GM23338 (cell line): ENCODE data around the gene VENTX. TPM values are rescaled to one million over a fixed set of nuclear protein-coding genes. Genes with fewer than 3 reads are reported as not detected.

Experiments used
- ATAC-seq: fragments of 200-7000 bp; cut with Tn5 transposase; 3 replicates; pipeline ENCODE4 v1.9.1; 2020
- DNase-seq: peaks from one replicate; pipeline ENCODE4 v3.0.0-alpha.2; 2015; ENCODE audit warnings: low spot score
- H2AFZ ChIP-seq: fragments of 200-600 bp; sonication (generic); 2 replicates; pipeline ENCODE4 v1.8.0; 2016; ENCODE audit warnings: antibody characterized with exemption, mild to moderate bottlenecking, moderate library complexity
- H3F3A ChIP-seq: fragments of 200-600 bp; sonication (generic); replicated peaks from 2 replicates; pipeline ENCODE4 v1.8.0; 2017; ENCODE audit warnings: antibody characterized with exemption, mixed run types, low read depth
- H3K27ac ChIP-seq: fragments of 200-600 bp; sonication (generic); 2 replicates; pipeline ENCODE4 v1.6.1; 2016; ENCODE audit warnings: low read depth
- H3K27me3 ChIP-seq: fragments of 200-600 bp; sonication (generic); 2 replicates; pipeline ENCODE4 v1.8.0; 2016; ENCODE audit warnings: mild to moderate bottlenecking, mixed run types, moderate library complexity; ENCODE audit not compliant: insufficient read depth
- H3K36me3 ChIP-seq: fragments of 200-600 bp; sonication (generic); 2 replicates; pipeline ENCODE4 v1.8.0; 2016; ENCODE audit warnings: mild to moderate bottlenecking; ENCODE audit not compliant: insufficient read depth
- H3K4me1 ChIP-seq: fragments of 200-600 bp; sonication (generic); 2 replicates; pipeline ENCODE4 v1.8.0; 2016; ENCODE audit warnings: mild to moderate bottlenecking, moderate library complexity; ENCODE audit not compliant: insufficient read depth
- H3K4me2 ChIP-seq: fragments of 200-600 bp; sonication (generic); 2 replicates; pipeline ENCODE4 v1.7.1; 2017; ENCODE audit warnings: mixed run types
- H3K4me3 ChIP-seq: fragments of 200-600 bp; sonication (generic); 2 replicates; pipeline ENCODE4 v1.6.1; 2016; ENCODE audit warnings: mixed run types
- H3K79me2 ChIP-seq: fragments of 200-600 bp; sonication (generic); replicated peaks from 2 replicates; pipeline ENCODE4 v1.8.0; 2017; ENCODE audit warnings: mild to moderate bottlenecking; ENCODE audit not compliant: insufficient read depth
- H3K9me2 ChIP-seq: fragments of 200-600 bp; sonication (generic); 2 replicates; pipeline ENCODE4 v1.8.0; 2017; ENCODE audit not compliant: insufficient read depth
- H4K20me1 ChIP-seq: fragments of 200-600 bp; sonication (generic); replicated peaks from 2 replicates; pipeline ENCODE4 v1.8.0; 2017; ENCODE audit warnings: mild to moderate bottlenecking; ENCODE audit not compliant: insufficient read depth
- H3K27ac Mint-ChIP-seq: 2 replicates; pipeline ENCODE4 v1.8.0; 2020; ENCODE audit warnings: inconsistent platforms, mild to moderate bottlenecking, moderate library complexity, mixed read lengths
- H3K27me3 Mint-ChIP-seq: 3 replicates; pipeline ENCODE4 v1.8.0; 2022; ENCODE audit warnings: low read depth, mild to moderate bottlenecking, moderate library complexity, mixed read lengths, inconsistent platforms; ENCODE audit not compliant: insufficient read depth, poor library complexity
- H3K36me3 Mint-ChIP-seq: 3 replicates; pipeline ENCODE4 v1.8.0; 2021; ENCODE audit warnings: low read depth, mild to moderate bottlenecking, inconsistent platforms, moderate library complexity, mixed read lengths
- H3K4me1 Mint-ChIP-seq: 3 replicates; pipeline ENCODE4 v1.8.0; 2020; ENCODE audit warnings: mild to moderate bottlenecking, inconsistent platforms, mixed read lengths
- H3K4me3 Mint-ChIP-seq: 3 replicates; pipeline ENCODE4 v1.8.0; 2021; ENCODE audit warnings: moderate library complexity, mild to moderate bottlenecking, inconsistent platforms, mixed read lengths
- H3K9me3 Mint-ChIP-seq: 3 replicates; pipeline ENCODE4 v1.8.0; 2020; ENCODE audit warnings: moderate library complexity, mild to moderate bottlenecking, inconsistent platforms, mixed read lengths
- CREB1 ChIP-seq: fragments of 250-450 bp; sonication (Bioruptor Pico); IDR thresholded peaks from 2 replicates; pipeline ENCODE4 v1.5.0; 2020; ENCODE audit warnings: low read depth, mild to moderate bottlenecking, moderate library complexity
- EZH2phosphoT487 ChIP-seq: fragments of 200-600 bp; sonication (generic); IDR thresholded peaks from one replicate; pipeline ENCODE4 v1.8.1; 2018; ENCODE audit warnings: antibody characterized with exemption; ENCODE audit not compliant: unreplicated experiment
- JUNB ChIP-seq: IDR thresholded peaks from one replicate; pipeline ENCODE4 v1.6.1; 2016; ENCODE audit warnings: antibody characterized with exemption; ENCODE audit not compliant: unreplicated experiment
- NANOG ChIP-seq: IDR thresholded peaks from 2 replicates; pipeline ENCODE4 v1.6.1; 2016; ENCODE audit warnings: antibody characterized with exemption, borderline replicate concordance
- POLR2AphosphoS5 ChIP-seq: IDR thresholded peaks from 2 replicates; pipeline ENCODE4 v1.6.1; 2016; ENCODE audit warnings: antibody characterized with exemption, low read depth
- STAT1 ChIP-seq: IDR thresholded peaks from one replicate; pipeline ENCODE4 v1.6.1; 2016; ENCODE audit warnings: antibody characterized with exemption; ENCODE audit not compliant: unreplicated experiment
- ZNF114 ChIP-seq: fragments of 250-450 bp; sonication (Bioruptor Pico); IDR thresholded peaks from 2 replicates; pipeline ENCODE4 v1.5.0; 2020; ENCODE audit warnings: mild to moderate bottlenecking, moderate library complexity
- polyA plus RNA-seq: library from polyadenylated mRNA; unstranded; fragments of >200 nt; fragmentation: Nextera tagmentation; extraction: Ambion mirVana; gene quantifications from 2 replicates; pipeline ENCODE4 v1.2.1, GENCODE V29; 2016
- total RNA-seq: library from RNA; depleted of rRNA; stranded (reverse); fragments of >200 nt; shearing (Covaris generic); gene quantifications from 2 replicates; pipeline ENCODE4 v1.2.3, GENCODE V29; 2014
- TF ChIP-seq, protein P1 (sequence below): fragments of 250-450 bp; sonication (Bioruptor Pico); IDR thresholded peaks from 2 replicates; pipeline ENCODE4 v1.5.0; 2020; ENCODE audit warnings: mild to moderate bottlenecking, moderate library complexity

VENTX gene
- total and polyA plus RNA-seq, 2 experiments from 2014 or later: 4.8 to 8.1 TPM

DNA sequence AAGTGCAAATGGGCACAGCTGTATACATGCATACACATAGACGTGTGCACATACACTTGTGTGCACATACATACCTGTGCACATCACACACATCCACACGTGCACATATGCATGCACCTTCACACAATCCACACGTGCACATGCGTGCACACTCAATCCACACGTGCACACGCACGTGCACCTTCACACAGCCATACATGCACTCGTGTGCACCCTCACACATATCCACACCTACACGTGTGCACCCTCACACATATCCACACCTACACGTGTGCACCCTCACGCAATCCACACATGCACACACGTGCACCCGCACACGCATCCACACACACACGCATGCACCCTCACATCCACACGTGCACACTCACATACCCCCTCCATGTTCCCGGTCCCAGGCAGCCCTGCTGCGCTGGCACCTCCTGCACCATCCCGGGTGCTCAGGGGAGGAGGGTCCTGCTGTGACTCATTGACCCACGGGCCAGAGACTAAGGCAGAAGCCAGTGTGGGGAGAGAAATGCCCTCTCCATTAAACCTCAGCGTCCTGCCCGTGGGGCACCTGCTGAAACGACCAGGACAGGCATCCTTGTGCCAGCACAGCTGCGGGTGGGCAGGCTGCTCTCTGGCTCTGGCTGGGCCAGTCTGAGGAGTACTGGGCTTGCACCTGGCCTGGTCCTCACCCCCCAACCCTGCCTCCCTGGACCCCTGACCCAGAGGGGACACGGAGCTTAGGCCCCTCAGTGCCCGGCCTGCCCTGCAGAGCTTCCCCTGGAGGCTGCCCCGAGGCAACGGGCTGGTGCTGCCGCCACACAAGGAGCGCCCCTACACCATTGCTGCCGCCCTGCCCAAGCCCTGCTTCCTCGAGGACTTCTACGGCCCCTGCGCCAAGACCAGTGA lies 25.4 kb upstream of the VENTX start (continued):
- TF ChIP-seq, protein P1, sequence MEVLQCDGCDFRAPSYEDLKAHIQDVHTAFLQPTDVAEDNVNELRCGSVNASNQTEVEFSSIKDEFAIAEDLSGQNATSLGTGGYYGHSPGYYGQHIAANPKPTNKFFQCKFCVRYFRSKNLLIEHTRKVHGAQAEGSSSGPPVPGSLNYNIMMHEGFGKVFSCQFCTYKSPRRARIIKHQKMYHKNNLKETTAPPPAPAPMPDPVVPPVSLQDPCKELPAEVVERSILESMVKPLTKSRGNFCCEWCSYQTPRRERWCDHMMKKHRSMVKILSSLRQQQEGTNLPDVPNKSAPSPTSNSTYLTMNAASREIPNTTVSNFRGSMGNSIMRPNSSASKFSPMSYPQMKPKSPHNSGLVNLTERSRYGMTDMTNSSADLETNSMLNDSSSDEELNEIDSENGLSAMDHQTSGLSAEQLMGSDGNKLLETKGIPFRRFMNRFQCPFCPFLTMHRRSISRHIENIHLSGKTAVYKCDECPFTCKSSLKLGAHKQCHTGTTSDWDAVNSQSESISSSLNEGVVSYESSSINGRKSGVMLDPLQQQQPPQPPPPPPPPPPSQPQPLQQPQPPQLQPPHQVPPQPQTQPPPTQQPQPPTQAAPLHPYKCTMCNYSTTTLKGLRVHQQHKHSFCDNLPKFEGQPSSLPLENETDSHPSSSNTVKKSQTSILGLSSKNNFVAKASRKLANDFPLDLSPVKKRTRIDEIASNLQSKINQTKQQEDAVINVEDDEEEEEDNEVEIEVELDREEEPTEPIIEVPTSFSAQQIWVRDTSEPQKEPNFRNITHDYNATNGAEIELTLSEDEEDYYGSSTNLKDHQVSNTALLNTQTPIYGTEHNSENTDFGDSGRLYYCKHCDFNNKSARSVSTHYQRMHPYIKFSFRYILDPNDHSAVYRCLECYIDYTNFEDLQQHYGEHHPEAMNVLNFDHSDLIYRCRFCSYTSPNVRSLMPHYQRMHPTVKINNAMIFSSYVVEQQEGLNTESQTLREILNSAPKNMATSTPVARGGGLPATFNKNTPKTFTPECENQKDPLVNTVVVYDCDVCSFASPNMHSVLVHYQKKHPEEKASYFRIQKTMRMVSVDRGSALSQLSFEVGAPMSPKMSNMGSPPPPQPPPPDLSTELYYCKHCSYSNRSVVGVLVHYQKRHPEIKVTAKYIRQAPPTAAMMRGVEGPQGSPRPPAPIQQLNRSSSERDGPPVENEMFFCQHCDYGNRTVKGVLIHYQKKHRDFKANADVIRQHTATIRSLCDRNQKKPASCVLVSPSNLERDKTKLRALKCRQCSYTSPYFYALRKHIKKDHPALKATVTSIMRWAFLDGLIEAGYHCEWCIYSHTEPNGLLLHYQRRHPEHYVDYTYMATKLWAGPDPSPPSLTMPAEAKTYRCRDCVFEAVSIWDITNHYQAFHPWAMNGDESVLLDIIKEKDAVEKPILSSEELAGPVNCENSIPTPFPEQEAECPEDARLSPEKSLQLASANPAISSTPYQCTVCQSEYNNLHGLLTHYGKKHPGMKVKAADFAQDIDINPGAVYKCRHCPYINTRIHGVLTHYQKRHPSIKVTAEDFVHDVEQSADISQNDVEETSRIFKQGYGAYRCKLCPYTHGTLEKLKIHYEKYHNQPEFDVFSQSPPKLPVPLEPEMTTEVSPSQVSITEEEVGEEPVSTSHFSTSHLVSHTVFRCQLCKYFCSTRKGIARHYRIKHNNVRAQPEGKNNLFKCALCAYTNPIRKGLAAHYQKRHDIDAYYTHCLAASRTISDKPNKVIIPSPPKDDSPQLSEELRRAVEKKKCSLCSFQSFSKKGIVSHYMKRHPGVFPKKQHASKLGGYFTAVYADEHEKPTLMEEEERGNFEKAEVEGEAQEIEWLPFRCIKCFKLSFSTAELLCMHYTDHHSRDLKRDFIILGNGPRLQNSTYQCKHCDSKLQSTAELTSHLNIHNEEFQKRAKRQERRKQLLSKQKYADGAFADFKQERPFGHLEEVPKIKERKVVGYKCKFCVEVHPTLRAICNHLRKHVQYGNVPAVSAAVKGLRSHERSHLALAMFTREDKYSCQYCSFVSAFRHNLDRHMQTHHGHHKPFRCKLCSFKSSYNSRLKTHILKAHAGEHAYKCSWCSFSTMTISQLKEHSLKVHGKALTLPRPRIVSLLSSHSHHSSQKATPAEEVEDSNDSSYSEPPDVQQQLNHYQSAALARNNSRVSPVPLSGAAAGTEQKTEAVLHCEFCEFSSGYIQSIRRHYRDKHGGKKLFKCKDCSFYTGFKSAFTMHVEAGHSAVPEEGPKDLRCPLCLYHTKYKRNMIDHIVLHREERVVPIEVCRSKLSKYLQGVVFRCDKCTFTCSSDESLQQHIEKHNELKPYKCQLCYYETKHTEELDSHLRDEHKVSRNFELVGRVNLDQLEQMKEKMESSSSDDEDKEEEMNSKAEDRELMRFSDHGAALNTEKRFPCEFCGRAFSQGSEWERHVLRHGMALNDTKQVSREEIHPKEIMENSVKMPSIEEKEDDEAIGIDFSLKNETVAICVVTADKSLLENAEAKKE (CRISPR knock-in tag): no peak

DNA sequence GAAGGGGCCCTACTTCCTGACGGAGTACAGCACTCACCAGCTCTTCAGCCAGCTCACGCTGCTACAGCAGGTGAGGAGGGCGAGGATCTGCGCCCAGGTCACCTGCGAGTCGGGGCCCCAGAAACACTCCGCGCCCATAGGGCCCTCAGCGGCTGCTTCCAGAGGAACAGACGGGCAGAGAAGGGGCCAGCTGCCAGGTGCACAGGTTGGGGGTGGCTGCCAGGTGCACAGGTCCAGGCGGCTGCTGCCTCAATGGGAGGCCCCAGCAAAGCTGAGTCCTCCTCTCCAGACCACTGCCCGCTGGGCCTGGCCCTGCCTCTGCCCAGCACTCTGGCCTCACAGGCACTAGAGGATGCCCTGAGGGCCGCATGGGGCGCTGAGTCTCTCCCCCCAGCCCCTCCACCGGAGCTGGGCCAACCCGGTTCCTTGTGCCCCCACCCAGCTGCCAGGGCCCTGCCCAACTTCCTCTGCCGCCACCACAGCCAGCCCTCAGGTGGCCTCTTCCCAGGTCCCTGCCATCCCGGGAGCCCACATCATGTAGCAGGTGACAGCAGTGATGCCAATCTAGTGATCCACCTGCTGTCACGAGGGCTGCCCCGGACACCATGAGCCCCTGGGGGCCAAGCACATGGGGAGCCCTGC lies 24.7 kb upstream of the VENTX start:
- no peak for ATAC-seq
- Histone ChIP-seq H3K27ac (no peak overlapping the region), H3K36me3 (no peaks in the 10 kb centered on the region), H2AFZ (no peak overlapping the region), H3K9me2 (peaks cover 4% of the 10 kb centered on the region; the same call in 1 of the 2 replicates), H3K4me1 (no peaks in the 10 kb centered on the region), H3F3A (0 out of 2 replicates have a peak, but pooled peaks cover 3% of the 10 kb centered on the region), H3K27me3 (no peaks in the 10 kb centered on the region), H3K4me3 (no peak overlapping the region), H3K4me2 (no peak overlapping the region), H3K79me2 (no peaks in the 10 kb centered on the region), H4K20me1 (no peaks in the 10 kb centered on the region)
- peaks cover 7% of the 10 kb centered on the region for H3K27me3 Mint-ChIP-seq
- no peaks in the 10 kb centered on the region; the same call in 2 of the 3 replicates for H3K9me3 Mint-ChIP-seq
- no peak overlapping the region for H3K4me3 Mint-ChIP-seq
- no peak overlapping the region for H3K27ac Mint-ChIP-seq
- DNase-seq: no peak
- no peaks in the 10 kb centered on the region for H3K4me1 Mint-ChIP-seq
- H3K36me3 Mint-ChIP-seq: peaks cover 3% of the 10 kb centered on the region; the same call in 1 of the 3 replicates
- TF ChIP-seq NANOG: no peak
- TF ChIP-seq JUNB: no peak
- TF ChIP-seq POLR2AphosphoS5: no peak
- TF ChIP-seq ZNF114: no peak
- no peak for TF ChIP-seq EZH2phosphoT487
- TF ChIP-seq, protein P1 (CRISPR knock-in tag): no peak
- TF ChIP-seq STAT1: no peak
- TF ChIP-seq CREB1 (CRISPR knock-in tag): no peak
